GM18520 (cell line): ENCODE results near the gene HIF1AN.
A peak's percentile ranks its signal among the peaks of the same experiment; 100 is the strongest.

Experiments used
- ATAC-seq: cut with Tn5 transposase; IDR thresholded peaks from one replicate; pipeline ENCODE4 v1.9.1; 2021; ENCODE audit not compliant: unreplicated experiment

The HIF1AN gene

GRCh38 chr10:100535715-100536353 lies at the start of gene HIF1AN:
TSS of gene HIF1AN (plus strand) at chr10:100535943. CDS start at chr10:100535959, 16 bp downstream.
- peak; percentile 94 for ATAC-seq

DNA sequence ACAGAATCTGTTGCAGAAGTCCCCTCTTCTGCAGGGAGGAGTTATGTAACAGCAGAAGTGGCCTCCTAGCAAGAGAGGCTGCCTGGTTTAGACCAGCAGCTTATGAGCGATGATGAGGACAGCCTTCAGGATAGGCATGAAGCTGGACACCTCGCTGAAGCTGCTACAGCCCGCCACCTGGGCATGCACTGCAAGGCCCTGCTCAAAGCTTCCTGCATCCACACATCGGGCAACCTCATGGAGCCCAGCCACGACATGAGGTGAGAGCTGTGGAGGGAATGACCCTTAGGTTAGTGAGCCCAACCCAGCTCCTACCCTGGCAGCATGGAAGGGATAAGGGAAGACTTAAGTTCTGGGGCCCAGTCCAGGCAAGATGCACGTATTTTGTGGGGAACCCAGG lies 48.2 kb upstream of the HIF1AN start:
- no peak for ATAC-seq

DNA sequence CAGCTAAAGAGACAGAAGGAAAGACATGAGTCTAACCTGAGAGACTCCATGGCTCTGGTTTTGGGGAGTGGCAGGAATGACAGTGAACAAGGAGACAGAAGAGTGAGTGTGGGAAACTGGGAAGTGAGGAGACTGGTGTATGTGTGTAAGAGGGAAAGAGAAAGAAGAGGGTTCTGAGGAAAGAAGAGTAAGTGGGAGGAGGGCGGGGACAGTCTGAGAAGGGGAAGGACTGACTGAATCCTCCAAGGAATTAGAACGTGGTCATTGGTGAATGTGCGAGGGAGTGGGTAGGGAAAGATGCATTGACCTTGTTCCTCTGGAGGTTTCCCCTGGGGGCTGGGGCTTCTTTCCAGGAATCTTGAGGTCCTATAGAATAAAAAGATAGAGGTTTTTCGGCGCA lies 46.3 kb upstream of the HIF1AN start:
- no peak for ATAC-seq

- ATAC-seq = no peak
These were observed 45.2 kb upstream of the HIF1AN start for GRCh38 chr10:100490531-100490930.

- no peak for ATAC-seq
These were observed 39.2 kb upstream of the HIF1AN start for GRCh38 chr10:100496567-100496966.

GRCh38 chr10:100498059-100498458 lies 37.7 kb upstream of the HIF1AN start:
- ATAC-seq = no peak

DNA sequence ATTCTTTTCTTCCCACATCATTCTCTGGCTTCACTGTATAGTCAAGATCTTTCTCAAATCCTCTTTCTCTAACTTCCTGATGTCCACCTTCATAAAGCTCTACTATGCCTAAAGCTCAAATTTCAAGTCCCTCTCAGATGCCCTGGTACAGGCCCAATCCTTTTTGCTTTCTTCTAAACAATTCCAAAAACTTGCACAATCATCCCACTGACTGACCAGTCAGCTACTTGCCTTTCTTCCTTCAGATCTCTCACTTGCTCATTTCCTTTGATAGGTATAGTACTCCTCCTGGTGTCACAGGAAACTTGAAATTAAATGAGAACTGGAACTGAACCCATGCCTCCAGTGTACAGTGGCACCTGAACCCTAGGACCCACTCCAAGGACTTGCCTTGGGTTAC lies 34.3 kb upstream of the HIF1AN start:
- ATAC-seq = no peak

DNA sequence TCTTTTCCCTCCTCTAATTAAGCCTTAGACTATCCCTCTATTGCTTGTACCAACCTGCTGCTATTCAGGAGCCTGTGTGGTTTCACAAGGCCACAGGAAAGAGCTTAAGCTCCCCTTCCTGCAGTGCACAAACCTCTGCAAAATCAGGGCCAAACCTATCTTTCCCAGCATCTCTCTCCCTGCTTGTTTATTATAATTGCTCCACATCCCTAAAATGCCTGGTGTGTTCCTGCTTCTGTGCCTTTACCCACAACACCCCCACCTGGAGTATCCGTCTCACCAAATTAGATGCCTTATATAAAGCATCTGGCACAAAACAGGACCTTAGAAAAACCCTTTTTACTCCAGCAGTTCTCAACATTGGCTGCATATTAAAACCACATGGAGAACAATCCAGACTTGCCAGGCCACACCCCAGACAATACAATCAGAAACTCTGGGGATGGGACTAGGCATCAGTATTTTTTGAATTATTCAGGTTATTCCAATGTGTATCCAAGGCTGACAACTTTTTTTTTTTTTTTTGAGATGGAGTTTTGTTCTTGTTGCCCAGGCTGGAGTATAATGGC lies 32.7 kb upstream of the HIF1AN start:
- ATAC-seq = no peak

- no peak for ATAC-seq
These were observed 31.6 kb upstream of the HIF1AN start for GRCh38 chr10:100504096-100504495.

GRCh38 chr10:100505164-100505563 lies 30.6 kb upstream of the HIF1AN start:
- ATAC-seq = no peak

GRCh38 chr10:100506596-100507356 lies 29.0 kb upstream of the HIF1AN start:
- ATAC-seq = no peak

DNA sequence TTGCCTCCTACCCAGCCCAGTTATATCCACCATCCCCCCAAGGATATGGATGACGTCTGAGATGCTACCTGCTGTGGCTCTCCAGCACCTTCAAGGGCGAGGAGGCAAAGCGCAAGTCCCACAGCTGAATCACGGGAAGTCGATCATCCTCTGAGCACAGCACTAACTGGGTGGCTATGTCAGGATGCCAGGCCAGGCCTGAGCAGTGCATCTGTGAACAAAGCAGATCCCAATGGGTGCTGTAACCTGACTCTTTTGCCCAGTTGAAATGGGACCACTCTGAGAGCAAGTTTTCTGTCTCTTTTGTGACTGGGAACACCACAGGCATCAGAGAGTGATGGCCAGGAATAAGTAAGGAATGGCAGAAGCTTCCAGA lies 28.4 kb upstream of the HIF1AN start:
- ATAC-seq = no peak

DNA sequence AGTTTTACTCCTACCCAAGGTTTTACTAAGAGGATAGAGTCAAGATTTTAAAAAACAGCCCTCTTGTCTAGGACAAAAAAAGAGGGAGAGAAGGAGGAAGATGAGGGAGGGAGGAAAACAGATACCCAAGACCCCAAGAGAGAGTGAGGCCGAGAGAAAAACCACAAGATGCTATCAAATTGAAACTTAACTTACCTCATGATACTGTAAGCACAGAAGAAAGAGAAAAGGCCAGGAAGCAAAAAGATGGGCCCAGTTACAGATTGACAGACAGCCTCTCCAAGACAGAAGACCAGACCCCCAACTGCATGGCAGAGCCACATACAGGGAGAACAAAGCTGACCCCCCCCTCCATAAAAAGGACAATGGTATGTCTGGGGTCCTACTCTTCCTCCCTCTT lies 27.5 kb upstream of the HIF1AN start:
- no peak for ATAC-seq

- ATAC-seq = no peak
These were observed 27.0 kb upstream of the HIF1AN start for GRCh38 chr10:100508691-100509150.

GRCh38 chr10:100509241-100509840 lies 26.4 kb upstream of the HIF1AN start:
- no peak for ATAC-seq

GRCh38 chr10:100510533-100511308 lies 25.0 kb upstream of the HIF1AN start:
- no peak for ATAC-seq

DNA sequence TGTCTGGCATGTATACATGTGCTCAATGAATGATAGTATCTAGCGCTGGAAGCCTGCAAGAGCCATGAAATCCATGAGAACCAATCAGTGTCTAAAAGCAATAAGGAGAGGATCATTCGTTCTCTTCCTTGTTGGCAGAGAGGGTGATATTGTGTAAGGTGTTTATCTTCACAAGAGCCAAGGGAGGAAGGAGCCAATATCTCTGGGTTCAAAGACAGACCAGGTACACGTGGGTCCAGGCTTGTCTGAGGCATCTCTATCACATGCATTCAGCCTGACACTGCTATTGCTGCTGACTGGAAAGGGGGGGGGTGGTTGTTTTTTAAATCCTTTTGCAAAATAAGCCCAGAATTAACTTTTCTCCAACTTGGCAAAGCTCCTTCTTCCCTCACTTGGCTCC lies 20.1 kb upstream of the HIF1AN start:
- no peak for ATAC-seq

DNA sequence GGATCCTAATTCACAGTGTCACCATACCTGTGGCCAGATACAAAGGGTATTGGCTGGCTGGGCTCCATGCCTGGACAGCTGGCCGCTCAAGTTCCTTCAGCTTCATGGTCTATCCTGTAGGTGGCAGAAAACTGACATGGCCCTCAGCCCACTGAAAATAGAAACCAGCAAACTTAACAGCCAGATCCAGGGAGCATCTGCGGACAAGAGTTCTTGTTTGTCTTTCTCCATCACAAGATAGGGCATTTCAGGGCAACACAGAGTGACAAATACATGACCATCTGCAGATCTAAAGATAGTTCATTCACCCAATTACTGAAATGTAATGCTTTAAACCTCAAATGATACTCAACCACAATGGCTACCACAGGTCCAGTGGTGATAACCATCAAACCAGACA lies 18.9 kb upstream of the HIF1AN start:
- no peak for ATAC-seq

DNA sequence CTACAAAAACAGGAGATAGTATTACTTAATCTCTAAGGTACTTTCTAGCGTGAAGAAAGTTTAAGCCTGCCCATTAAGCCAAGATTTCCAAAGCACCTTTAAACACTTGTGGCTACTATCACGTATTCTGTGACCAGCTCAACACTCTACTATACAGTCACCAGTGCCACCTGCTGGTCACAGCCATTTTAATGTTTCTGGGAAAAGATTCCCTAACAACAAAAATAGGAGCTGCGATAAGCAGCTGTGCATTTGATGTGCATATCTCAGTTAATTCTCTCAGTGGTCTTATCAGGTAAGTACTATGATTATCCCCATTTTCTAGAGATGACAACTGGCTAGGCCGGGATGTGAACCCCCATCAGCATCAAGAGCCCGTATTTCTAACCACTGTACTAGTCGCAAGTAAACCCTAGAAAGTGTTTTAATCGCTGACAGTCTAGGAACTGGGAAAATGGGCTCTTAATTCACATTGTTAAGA lies 16.9 kb upstream of the HIF1AN start:
- no peak for ATAC-seq

DNA sequence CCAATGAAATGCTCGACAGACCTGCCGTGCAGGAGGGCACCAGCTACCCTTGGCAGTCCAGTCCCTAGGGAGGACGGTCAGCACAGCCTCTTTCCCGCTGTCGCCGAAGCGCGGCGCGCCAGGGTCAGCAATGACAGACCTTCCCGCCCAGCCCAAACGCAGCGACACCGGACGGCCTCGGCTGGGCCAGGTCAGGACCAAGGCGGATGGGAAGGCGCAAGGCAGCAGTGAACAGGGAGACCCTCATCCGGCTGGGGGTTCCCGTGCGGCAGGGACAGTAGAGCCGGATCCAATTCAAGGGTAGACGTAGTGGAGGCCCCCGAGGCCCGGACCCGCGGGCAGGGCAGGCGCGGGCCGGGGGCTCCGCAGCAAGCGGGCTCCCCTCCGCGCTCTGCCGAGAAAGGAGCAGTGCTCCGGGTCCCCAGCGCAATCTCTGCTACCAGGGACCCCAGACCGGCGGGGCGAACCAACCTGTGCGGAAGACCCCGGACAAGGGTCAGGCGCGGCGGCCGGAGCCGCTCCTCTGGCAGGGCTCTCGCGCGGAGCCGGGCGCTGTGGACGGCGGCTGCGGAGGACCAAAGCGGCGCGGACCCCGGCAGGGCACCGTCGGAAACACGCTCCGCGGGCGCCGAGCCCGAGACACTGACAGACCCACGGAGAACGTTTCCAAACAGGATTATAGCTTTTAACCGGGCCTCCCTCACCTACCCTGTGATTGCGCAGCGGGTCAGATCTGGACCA lies 16.3 kb upstream of the HIF1AN start, which contains the start of gene SEC31B:
TSS of gene SEC31B (minus strand) at position 551 of the 741 bp plus-strand sequence. CDS start 2,909 bp downstream, outside the sequence.
- no peak for ATAC-seq
